Measurements from ENCODE around the gene ERBB4.

GRCh38 chr2:211737282-211737681, 801.3 kb downstream of the ERBB4 start:
- no peak for TF ChIP-seq CTCF (IDR thresholded peaks at IDR 0.05)
- no peak for TF ChIP-seq REST (IDR thresholded peaks at IDR 0.05; ENCODE audit: low read depth, low read length)
- TF ChIP-seq USF2 (IDR thresholded peaks at IDR 0.05; ENCODE audit: borderline replicate concordance, low read depth, low read length) = no peak
- no peak for TF ChIP-seq TAF1 (IDR thresholded peaks at IDR 0.05; ENCODE audit: borderline replicate concordance, low read depth, low read length)
- no peak for TF ChIP-seq RCOR1 (IDR thresholded peaks at IDR 0.05; ENCODE audit: low read length)
- TF ChIP-seq EZH2phosphoT487 (IDR thresholded peaks at IDR 0.05; ENCODE audit: borderline replicate concordance, low read depth) = no peak
- TF ChIP-seq CHD2 (IDR thresholded peaks at IDR 0.05; ENCODE audit: low read length, partially characterized antibody) = no peak
- no peak for TF ChIP-seq NFIC (IDR thresholded peaks at IDR 0.05; ENCODE audit: borderline replicate concordance)
- no peak for TF ChIP-seq POLR2AphosphoS5 (IDR thresholded peaks at IDR 0.05; ENCODE audit: low read depth, low read length)
- TF ChIP-seq RAD21 (IDR thresholded peaks at IDR 0.05; ENCODE audit: low read length) = no peak
- no peak for TF ChIP-seq GABPA (IDR thresholded peaks at IDR 0.05; ENCODE audit: low read depth)
- TF ChIP-seq EP300 (IDR thresholded peaks at IDR 0.05; ENCODE audit: borderline replicate concordance in 1 of 2, low read depth in 1 of 2, low read length in 1 of 2) = no peak
- no peak for TF ChIP-seq MXI1 (IDR thresholded peaks at IDR 0.05; ENCODE audit: low read depth, low read length)

Measured in SK-N-SH (cell line).